Measurements from ENCODE around the gene LCN9. TPM values are rescaled to one million over a fixed set of nuclear protein-coding genes. Genes with fewer than 3 reads are reported as not detected.

LCN9 gene
- total RNA-seq, 3 donors from 2014 or later, result 0.64 TPM; not detected in 2

DNA sequence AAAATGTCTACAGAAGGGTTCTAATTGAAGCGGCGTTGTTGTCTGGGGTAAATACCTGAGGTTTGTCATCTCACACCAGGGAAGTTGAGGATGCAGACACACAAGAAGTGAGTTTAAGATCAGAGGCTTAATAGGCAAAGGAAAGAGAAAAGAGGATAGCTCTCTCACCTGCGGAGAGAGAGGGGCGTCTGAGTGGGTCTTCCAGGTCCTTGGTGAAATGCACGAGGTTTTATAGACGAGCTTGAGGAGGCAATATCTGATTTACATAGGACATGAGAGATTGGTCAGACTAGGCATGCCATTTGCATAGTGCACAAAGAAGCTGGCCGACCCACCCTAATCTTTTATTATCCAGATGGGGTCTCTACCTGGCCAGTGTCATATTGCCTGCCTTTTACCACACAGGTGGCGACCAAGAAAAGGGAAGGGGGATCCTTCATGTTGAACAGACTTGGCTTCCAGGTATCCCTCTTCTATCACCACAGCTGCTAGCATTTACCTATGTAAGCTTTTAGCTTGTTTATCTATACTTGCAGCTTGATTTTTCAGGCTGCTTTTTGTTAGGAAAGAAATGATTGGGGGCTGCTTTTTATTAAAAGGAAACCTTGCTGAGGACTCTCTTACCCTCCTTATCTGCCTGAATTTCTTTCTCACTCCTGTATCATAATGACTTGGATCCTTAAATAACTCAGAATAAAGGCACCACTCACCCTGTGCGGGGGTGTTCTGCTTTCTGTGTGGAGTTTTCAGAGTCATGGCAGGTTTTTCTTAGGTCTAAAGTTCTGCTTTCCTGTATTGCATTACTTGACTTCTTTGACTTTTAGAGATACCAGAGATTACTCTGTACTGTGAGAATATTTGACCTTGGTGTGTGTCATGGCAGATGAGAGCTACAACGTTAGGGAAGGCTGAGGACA is 14.4 kb upstream of the LCN9 start:
- TF ChIP-seq POLR2AphosphoS5 (IDR thresholded peaks at IDR 0.05) (no peak), POLR2A (IDR thresholded peaks at IDR 0.05) (no peak)
- TF ChIP-seq, protein P1, sequence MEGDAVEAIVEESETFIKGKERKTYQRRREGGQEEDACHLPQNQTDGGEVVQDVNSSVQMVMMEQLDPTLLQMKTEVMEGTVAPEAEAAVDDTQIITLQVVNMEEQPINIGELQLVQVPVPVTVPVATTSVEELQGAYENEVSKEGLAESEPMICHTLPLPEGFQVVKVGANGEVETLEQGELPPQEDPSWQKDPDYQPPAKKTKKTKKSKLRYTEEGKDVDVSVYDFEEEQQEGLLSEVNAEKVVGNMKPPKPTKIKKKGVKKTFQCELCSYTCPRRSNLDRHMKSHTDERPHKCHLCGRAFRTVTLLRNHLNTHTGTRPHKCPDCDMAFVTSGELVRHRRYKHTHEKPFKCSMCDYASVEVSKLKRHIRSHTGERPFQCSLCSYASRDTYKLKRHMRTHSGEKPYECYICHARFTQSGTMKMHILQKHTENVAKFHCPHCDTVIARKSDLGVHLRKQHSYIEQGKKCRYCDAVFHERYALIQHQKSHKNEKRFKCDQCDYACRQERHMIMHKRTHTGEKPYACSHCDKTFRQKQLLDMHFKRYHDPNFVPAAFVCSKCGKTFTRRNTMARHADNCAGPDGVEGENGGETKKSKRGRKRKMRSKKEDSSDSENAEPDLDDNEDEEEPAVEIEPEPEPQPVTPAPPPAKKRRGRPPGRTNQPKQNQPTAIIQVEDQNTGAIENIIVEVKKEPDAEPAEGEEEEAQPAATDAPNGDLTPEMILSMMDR (IDR thresholded peaks at IDR 0.05), result no peak
- Histone ChIP-seq H3K27me3 (no peaks in the 10 kb centered on the region), H3K9me3 (peaks cover 26 to 49% of the 10 kb centered on the region in 2 donors), H3K4me1 (no peaks in the 10 kb centered on the region), H3K36me3 (no peaks in the 10 kb centered on the region), H3K4me3 (no peak overlapping the region), H3K27ac (no peak overlapping the region)
- no peak for DNase-seq (ENCODE audit: low spot score in 2 of 2)
- intact Hi-C loops (cut with DNase I; ENCODE audit: low total_unique reads), result no loop called here

DNA sequence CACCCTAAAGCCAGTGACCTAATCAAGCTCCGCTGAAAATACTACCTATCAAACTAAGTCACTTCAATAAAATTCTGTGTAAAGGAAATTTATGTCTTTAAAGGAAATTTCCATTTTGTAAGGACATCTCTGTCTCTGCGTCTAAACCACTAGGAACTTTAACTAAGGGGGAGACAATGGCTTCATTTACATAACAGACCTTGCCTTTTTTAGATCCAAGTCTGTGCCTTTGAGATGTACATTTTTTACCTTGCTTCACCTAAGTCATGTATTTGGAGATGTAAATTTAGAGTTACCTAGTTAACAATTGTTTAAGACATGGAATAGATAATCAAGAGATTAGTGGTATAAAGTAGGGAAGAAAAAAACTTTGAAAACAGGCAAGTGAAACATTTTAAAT is 13.6 kb upstream of the LCN9 start:
- no peaks in the 10 kb centered on the region for H3K4me1 ChIP-seq
- H3K36me3 ChIP-seq, result no peaks in the 10 kb centered on the region
- H3K27ac ChIP-seq, result no peak overlapping the region
- H3K9me3 ChIP-seq, result peaks cover 26 to 41% of the 10 kb centered on the region in 2 donors
- H3K27me3 ChIP-seq, result peaks cover 0 to 1% of the 10 kb centered on the region in 2 donors
- TF ChIP-seq POLR2AphosphoS5 (IDR thresholded peaks at IDR 0.05) (no peak), POLR2A (IDR thresholded peaks at IDR 0.05) (no peak)
- TF ChIP-seq, protein P1 (IDR thresholded peaks at IDR 0.05), result no peak
- DNase-seq (ENCODE audit: low spot score in 2 of 2), result no peak
- intact Hi-C loops (cut with DNase I; ENCODE audit: low total_unique reads), result no loop called here
- no peak overlapping the region for H3K4me3 ChIP-seq

DNA sequence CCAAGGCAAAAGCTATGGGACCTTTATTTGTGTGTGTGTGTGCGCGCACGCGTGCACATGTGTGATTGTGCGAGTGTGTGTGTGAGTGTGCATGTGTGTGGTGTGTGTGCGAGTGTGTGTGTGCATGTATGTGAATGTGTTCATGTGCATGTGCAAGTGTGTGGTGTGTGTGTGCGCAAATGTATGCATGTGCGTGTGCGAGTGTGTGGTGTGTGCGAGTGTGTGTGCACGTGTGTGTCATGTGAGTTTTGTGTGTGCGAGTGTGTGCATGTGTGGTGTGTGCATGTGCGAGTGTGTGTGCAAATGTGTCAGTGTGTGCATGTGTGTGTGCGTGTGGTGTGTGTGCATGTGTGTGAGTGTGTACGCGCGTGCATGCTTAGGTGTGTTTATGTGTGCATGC is 12.7 kb upstream of the LCN9 start:
- intact Hi-C loops (cut with DNase I; ENCODE audit: low total_unique reads), result no loop called here
- Histone ChIP-seq H3K4me1 (no peaks in the 10 kb centered on the region), H3K36me3 (no peaks in the 10 kb centered on the region), H3K27ac (no peak overlapping the region), H3K9me3 (peaks cover 21 to 32% of the 10 kb centered on the region in 2 donors), H3K27me3 (peaks cover 0 to 9% of the 10 kb centered on the region in 2 donors), H3K4me3 (no peak overlapping the region)
- no peak for DNase-seq (ENCODE audit: low spot score in 2 of 2)
- TF ChIP-seq POLR2AphosphoS5 (IDR thresholded peaks at IDR 0.05), result no peak

DNA sequence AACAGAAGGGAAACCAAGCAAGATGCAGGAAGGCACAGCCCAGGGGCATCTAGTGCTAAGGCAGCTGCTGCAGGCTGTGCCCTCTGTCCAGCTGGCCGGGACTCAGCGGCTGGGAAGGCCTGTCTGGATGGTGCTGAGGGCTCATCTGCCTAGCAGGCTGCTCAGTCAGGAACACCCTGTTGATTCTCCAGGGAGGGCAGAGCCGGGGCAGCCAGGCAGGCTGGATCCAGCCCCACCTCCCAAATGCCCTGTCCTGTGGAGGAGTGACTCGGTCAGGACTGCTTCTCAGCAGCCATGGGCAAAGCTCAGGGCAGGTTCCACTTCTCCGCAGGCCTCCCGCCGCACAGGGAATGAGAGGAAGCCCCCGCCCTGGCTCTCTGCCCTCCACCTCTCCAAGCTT is 7.8 kb upstream of the LCN9 start:
- no peak overlapping the region for H3K4me3 ChIP-seq
- H3K27me3 ChIP-seq, result peaks cover 0 to 22% of the 10 kb centered on the region in 2 donors
- H3K27ac ChIP-seq, result no peak overlapping the region
- no peaks in the 10 kb centered on the region for H3K9me3 ChIP-seq
- H3K4me1 ChIP-seq, result no peaks in the 10 kb centered on the region
- intact Hi-C loops (cut with DNase I; ENCODE audit: low total_unique reads), result no loop called here
- DNase-seq (ENCODE audit: low spot score in 2 of 2), result peak in 1 of 2 donors; percentile 43
- TF ChIP-seq, protein P1 (IDR thresholded peaks at IDR 0.05), result no peak
- no peak for TF ChIP-seq POLR2A (IDR thresholded peaks at IDR 0.05)
- no peaks in the 10 kb centered on the region for H3K36me3 ChIP-seq

DNA sequence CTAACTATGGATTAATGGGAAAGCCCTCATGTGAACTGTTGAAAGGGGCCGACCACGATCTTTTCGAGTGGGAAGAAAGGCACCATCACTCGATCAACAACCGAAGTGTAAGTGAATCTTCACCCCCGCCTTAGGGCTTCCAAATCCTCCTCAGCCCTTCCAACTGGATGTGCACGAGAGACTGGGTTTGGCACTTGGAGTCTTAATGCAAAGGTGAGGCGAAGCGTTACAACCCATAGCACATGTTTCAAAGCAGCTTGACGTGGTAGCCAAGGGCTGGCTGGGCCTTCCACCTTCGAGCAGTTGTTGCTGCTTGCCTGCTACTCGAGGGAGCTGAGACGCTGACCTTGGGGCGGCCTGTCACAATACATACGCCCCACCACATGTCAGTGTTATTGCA is 5.7 kb upstream of the LCN9 start:
- peak in 1 of 2 donors; percentile 20 for DNase-seq (ENCODE audit: low spot score in 2 of 2)
- TF ChIP-seq POLR2AphosphoS5 (IDR thresholded peaks at IDR 0.05), result no peak
- TF ChIP-seq, protein P1 (IDR thresholded peaks at IDR 0.05), result no peak
- no peak for TF ChIP-seq POLR2A (IDR thresholded peaks at IDR 0.05)
- H3K4me1 ChIP-seq, result no peaks in the 10 kb centered on the region
- H3K27ac ChIP-seq, result no peak overlapping the region
- intact Hi-C loops (cut with DNase I; ENCODE audit: low total_unique reads), result no loop called here
- H3K36me3 ChIP-seq, result no peaks in the 10 kb centered on the region
- H3K27me3 ChIP-seq, result peaks cover 0 to 22% of the 10 kb centered on the region in 2 donors
- no peak overlapping the region for H3K4me3 ChIP-seq
- no peaks in the 10 kb centered on the region for H3K9me3 ChIP-seq
